Measurements from ENCODE around the gene ZNRF2. TPM values are rescaled to one million over a fixed set of nuclear protein-coding genes. Genes with fewer than 3 reads are reported as not detected.

The ZNRF2 gene
- total RNA-seq, 1 donor from 2014 or later: 37.7 TPM

DNA sequence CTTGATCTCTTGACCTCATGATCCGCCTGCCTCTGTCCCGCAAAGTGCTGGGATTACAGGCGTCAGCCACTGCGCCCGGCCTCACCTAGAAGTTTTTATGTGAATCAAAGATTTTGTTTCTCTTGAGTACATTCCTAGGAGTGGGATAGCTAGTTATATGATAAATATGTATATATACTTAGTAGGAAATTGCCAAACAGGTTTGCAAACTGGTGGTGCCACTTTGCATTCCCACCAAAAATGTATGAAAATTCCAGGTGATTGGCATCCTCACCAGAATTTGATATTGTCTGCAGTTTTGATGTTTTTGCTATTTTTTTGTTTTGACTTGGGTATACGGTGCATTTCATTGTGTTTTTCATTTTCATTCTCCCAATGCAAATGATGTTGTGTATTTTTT is 107.4 kb downstream of the ZNRF2 start:
- H3K27ac ChIP-seq: no peak overlapping the region
- Mint-ChIP-seq H3K9me3 (no peaks in the 10 kb centered on the region), H3K4me1 (peaks cover 5% of the 10 kb centered on the region), H3K4me3 (no peak overlapping the region), H3K27ac (no peak overlapping the region), H3K27me3 (ENCODE audit: insufficient read depth, low read depth) (no peaks in the 10 kb centered on the region), H3K36me3 (no peaks in the 10 kb centered on the region)
- TF ChIP-seq EZH2 (IDR thresholded peaks at IDR 0.05): no peak
- TF ChIP-seq, protein P1, sequence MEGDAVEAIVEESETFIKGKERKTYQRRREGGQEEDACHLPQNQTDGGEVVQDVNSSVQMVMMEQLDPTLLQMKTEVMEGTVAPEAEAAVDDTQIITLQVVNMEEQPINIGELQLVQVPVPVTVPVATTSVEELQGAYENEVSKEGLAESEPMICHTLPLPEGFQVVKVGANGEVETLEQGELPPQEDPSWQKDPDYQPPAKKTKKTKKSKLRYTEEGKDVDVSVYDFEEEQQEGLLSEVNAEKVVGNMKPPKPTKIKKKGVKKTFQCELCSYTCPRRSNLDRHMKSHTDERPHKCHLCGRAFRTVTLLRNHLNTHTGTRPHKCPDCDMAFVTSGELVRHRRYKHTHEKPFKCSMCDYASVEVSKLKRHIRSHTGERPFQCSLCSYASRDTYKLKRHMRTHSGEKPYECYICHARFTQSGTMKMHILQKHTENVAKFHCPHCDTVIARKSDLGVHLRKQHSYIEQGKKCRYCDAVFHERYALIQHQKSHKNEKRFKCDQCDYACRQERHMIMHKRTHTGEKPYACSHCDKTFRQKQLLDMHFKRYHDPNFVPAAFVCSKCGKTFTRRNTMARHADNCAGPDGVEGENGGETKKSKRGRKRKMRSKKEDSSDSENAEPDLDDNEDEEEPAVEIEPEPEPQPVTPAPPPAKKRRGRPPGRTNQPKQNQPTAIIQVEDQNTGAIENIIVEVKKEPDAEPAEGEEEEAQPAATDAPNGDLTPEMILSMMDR (IDR thresholded peaks at IDR 0.05): no peak
- TF ChIP-seq EZH2phosphoT487 (IDR thresholded peaks at IDR 0.05): no peak
- no peaks in the 10 kb centered on the region for H4K20me1 ChIP-seq (ENCODE audit: low read depth)
- no peaks in the 10 kb centered on the region for H3K9me3 ChIP-seq (ENCODE audit: low read depth)
- no peak overlapping the region for H2AFZ ChIP-seq (replicated peaks)
- no peak overlapping the region for H3K4me3 ChIP-seq
- no peak overlapping the region for H3K9ac ChIP-seq
- no peak overlapping the region for H3K4me2 ChIP-seq
- H3K27me3 ChIP-seq: no peaks in the 10 kb centered on the region
- no peaks in the 10 kb centered on the region for H3K36me3 ChIP-seq
- H3K4me1 ChIP-seq: no peaks in the 10 kb centered on the region
- H3K79me2 ChIP-seq (ENCODE audit: low read depth): no peaks in the 10 kb centered on the region
- no peak for DNase-seq (ENCODE audit: low spot score)
- peaks cover 6% of the 10 kb centered on the region for H3F3A ChIP-seq (ENCODE audit: low read depth)

DNA sequence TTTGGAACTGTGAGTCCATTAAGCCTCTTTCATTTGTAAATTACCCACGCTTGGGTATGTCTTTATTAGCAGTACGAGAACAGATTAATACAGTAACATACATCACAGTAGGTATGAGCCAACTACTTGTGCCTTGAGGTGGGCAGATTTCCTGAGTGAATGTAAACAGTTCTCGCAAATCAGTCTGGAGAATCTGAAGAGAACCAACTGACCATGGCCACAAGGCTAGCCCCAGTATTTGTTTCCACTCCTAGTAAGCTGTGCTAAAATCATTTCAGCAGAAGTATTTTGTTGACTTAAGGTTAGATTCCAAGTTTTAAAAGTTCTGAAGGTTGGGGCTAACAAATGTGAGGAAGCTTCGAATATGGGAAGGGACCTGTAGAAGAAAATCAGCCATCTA is 111.3 kb downstream of the ZNRF2 start:
- Mint-ChIP-seq H3K4me3 (no peak overlapping the region), H3K9me3 (no peaks in the 10 kb centered on the region), H3K36me3 (no peaks in the 10 kb centered on the region), H3K27me3 (ENCODE audit: insufficient read depth, low read depth) (no peaks in the 10 kb centered on the region), H3K27ac (no peak overlapping the region), H3K4me1 (peaks cover 5% of the 10 kb centered on the region)
- Histone ChIP-seq H3K27ac (no peak overlapping the region), H3F3A (ENCODE audit: low read depth) (peaks cover 6% of the 10 kb centered on the region), H2AFZ (replicated peaks) (no peak overlapping the region), H3K4me2 (no peak overlapping the region), H3K36me3 (no peaks in the 10 kb centered on the region), H3K4me1 (no peaks in the 10 kb centered on the region), H3K79me2 (ENCODE audit: low read depth) (no peaks in the 10 kb centered on the region), H3K9me3 (ENCODE audit: low read depth) (no peaks in the 10 kb centered on the region), H3K9ac (no peak overlapping the region), H3K27me3 (no peaks in the 10 kb centered on the region), H3K4me3 (no peak overlapping the region), H4K20me1 (ENCODE audit: low read depth) (no peaks in the 10 kb centered on the region)
- TF ChIP-seq EZH2phosphoT487 (IDR thresholded peaks at IDR 0.05) (no peak), EZH2 (IDR thresholded peaks at IDR 0.05) (no peak)
- TF ChIP-seq, protein P1 (IDR thresholded peaks at IDR 0.05): no peak
- no peak for DNase-seq (ENCODE audit: low spot score)

DNA sequence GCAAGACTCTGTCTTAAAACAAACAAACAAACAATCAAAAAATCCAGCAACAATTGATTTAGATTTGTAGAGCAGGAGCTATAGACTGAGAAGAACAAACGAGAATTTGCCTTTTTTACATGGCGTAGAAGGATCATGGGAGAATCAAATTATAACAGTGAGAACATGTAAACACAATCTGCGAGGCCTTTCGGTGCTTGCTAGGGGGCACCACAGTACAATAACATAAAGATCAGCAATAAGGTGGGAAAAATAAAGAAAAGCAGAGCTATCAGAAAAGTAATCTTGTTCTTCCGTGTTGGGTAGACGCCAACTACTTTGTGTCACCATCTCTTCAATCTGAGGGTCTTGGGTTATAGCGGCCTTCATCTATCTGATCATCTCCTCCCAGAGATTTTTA is 112.0 kb downstream of the ZNRF2 start:
- Histone ChIP-seq H3K4me2 (no peak overlapping the region), H3K4me1 (no peaks in the 10 kb centered on the region), H3K79me2 (ENCODE audit: low read depth) (no peaks in the 10 kb centered on the region), H3K36me3 (no peaks in the 10 kb centered on the region), H3K27me3 (no peaks in the 10 kb centered on the region), H3K27ac (no peak overlapping the region), H3K9ac (no peak overlapping the region), H4K20me1 (ENCODE audit: low read depth) (no peaks in the 10 kb centered on the region), H2AFZ (replicated peaks) (no peak overlapping the region), H3K9me3 (ENCODE audit: low read depth) (no peaks in the 10 kb centered on the region), H3F3A (ENCODE audit: low read depth) (peaks cover 6% of the 10 kb centered on the region), H3K4me3 (no peak overlapping the region)
- DNase-seq (ENCODE audit: low spot score): no peak
- no peaks in the 10 kb centered on the region for H3K4me1 Mint-ChIP-seq
- no peak for TF ChIP-seq EZH2 (IDR thresholded peaks at IDR 0.05)
- TF ChIP-seq, protein P1 (IDR thresholded peaks at IDR 0.05): peak; percentile 33
- no peaks in the 10 kb centered on the region for H3K9me3 Mint-ChIP-seq
- no peak overlapping the region for H3K27ac Mint-ChIP-seq
- H3K4me3 Mint-ChIP-seq: no peak overlapping the region
- H3K36me3 Mint-ChIP-seq: no peaks in the 10 kb centered on the region
- no peaks in the 10 kb centered on the region for H3K27me3 Mint-ChIP-seq (ENCODE audit: insufficient read depth, low read depth)

DNA sequence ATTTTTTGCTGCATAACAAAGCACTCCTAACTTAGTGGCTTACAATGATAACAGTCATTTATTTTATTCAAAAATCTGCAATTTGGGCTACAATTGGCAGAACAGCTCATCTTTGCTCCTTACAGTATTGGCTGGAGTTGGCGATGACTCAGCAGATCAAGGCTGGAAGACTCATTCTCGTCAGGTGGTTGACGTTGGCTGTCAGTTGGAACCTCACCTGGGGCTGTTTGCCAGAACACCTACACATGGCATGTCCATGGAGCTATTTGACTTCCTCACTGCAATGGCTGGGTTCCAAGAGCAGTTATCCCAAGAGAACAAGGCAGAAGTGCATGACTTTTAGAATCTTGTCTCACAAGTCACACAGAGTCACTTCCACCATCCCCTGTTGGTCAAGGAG is 119.1 kb downstream of the ZNRF2 start:
- Histone ChIP-seq H4K20me1 (ENCODE audit: low read depth) (no peaks in the 10 kb centered on the region), H3K36me3 (no peaks in the 10 kb centered on the region), H3K4me2 (no peak overlapping the region), H3K9me3 (ENCODE audit: low read depth) (no peaks in the 10 kb centered on the region), H3F3A (ENCODE audit: low read depth) (no peaks in the 10 kb centered on the region), H3K4me3 (no peak overlapping the region), H3K4me1 (no peaks in the 10 kb centered on the region), H3K27ac (no peak overlapping the region), H3K9ac (no peak overlapping the region), H3K79me2 (ENCODE audit: low read depth) (no peaks in the 10 kb centered on the region), H3K27me3 (no peaks in the 10 kb centered on the region), H2AFZ (replicated peaks) (no peak overlapping the region)
- TF ChIP-seq EZH2phosphoT487 (IDR thresholded peaks at IDR 0.05) (no peak), EZH2 (IDR thresholded peaks at IDR 0.05) (no peak)
- TF ChIP-seq, protein P1 (IDR thresholded peaks at IDR 0.05): no peak
- no peak for DNase-seq (ENCODE audit: low spot score)
- H3K9me3 Mint-ChIP-seq: no peaks in the 10 kb centered on the region
- no peaks in the 10 kb centered on the region for H3K36me3 Mint-ChIP-seq
- no peaks in the 10 kb centered on the region for H3K27me3 Mint-ChIP-seq (ENCODE audit: insufficient read depth, low read depth)
- H3K4me3 Mint-ChIP-seq: no peak overlapping the region
- H3K27ac Mint-ChIP-seq: no peak overlapping the region
- no peaks in the 10 kb centered on the region for H3K4me1 Mint-ChIP-seq

Measured in neural progenitor cell (in vitro differentiated cells).